ENCODE results near the gene OGFRL1.
"Not testable (repeated sequence)": the region's sequence is repeated elsewhere in the genome, so short reads cannot be mapped to it uniquely, and the experiment has no call there.

The OGFRL1 gene

GRCh38 chr6:71259888-71260604, 28.6 kb upstream of the OGFRL1 start:
- POLR2A ChIA-PET, result no interaction called here
- no peak for TF ChIP-seq ZNF384 (IDR thresholded peaks at IDR 0.05)
- no peak for TF ChIP-seq FOXM1 (IDR thresholded peaks at IDR 0.05; ENCODE audit: borderline replicate concordance)
- TF ChIP-seq FOXK2 (IDR thresholded peaks at IDR 0.05), result no peak
- TF ChIP-seq PKNOX1 (IDR thresholded peaks at IDR 0.05), result no peak
- TF ChIP-seq ELF4 (IDR thresholded peaks at IDR 0.05), result no peak
- no peak for TF ChIP-seq TARDBP (IDR thresholded peaks at IDR 0.05)
- no peak for TF ChIP-seq FOXA1 (IDR thresholded peaks at IDR 0.05)
- TF ChIP-seq ARNT (IDR thresholded peaks at IDR 0.05), result no peak
- no peak for TF ChIP-seq SP1 (IDR thresholded peaks at IDR 0.05)
- TF ChIP-seq LEF1 (IDR thresholded peaks at IDR 0.05; ENCODE audit: borderline replicate concordance), result no peak
- TF ChIP-seq NFRKB (IDR thresholded peaks at IDR 0.05), result no peak
- no peak for TF ChIP-seq HDGF (IDR thresholded peaks at IDR 0.05; ENCODE audit: borderline replicate concordance)
- TF ChIP-seq CTBP1 (IDR thresholded peaks at IDR 0.05; ENCODE audit: borderline replicate concordance), result no peak
- TF ChIP-seq BHLHE40 (IDR thresholded peaks at IDR 0.05; ENCODE audit: borderline replicate concordance), result no peak
- TF ChIP-seq SUZ12 (IDR thresholded peaks at IDR 0.05), result no peak
- TF ChIP-seq L3MBTL2 (conservative IDR thresholded peaks at IDR 0.05), result no peak
- no peak for DNase-seq (ENCODE audit: extremely low spot score)
- CTCF ChIA-PET, result no interaction called here

DNA sequence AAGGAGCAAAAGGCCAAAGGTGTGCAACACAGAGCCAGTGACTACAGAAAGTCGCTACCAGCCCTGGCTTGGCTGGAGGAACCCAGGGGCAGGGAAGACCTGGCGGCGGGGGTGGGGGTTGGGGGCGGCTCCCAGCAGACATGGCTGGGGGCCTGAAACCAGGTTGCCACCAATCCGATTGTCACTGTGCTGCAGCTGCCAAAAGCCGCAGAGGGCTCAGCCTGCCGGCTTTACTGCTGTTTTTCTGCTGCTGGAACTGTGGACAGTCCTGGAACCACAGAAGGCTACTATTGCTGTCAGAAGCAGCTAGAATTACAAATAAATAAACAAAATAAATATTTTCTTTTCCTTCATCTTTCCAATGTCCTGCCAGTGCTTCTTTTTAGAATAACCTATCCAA, 25.7 kb upstream of the OGFRL1 start:
- ChIA-PET CTCF (no interaction called here), POLR2A (no interaction called here)
- DNase-seq (ENCODE audit: extremely low spot score), result no peak
- TF ChIP-seq FOXA1 (IDR thresholded peaks at IDR 0.05), result no peak
- TF ChIP-seq BHLHE40 (IDR thresholded peaks at IDR 0.05; ENCODE audit: borderline replicate concordance), result no peak
- no peak for TF ChIP-seq ZNF384 (IDR thresholded peaks at IDR 0.05)
- TF ChIP-seq L3MBTL2 (conservative IDR thresholded peaks at IDR 0.05), result no peak
- no peak for TF ChIP-seq LEF1 (IDR thresholded peaks at IDR 0.05; ENCODE audit: borderline replicate concordance)
- no peak for TF ChIP-seq ARNT (IDR thresholded peaks at IDR 0.05)
- no peak for TF ChIP-seq FOXK2 (IDR thresholded peaks at IDR 0.05)

GRCh38 chr6:71266392-71266791, 22.2 kb upstream of the OGFRL1 start:
- POLR2A ChIA-PET; CTCF ChIA-PET; DNase-seq (ENCODE audit: extremely low spot score): not testable (repeated sequence)

DNA sequence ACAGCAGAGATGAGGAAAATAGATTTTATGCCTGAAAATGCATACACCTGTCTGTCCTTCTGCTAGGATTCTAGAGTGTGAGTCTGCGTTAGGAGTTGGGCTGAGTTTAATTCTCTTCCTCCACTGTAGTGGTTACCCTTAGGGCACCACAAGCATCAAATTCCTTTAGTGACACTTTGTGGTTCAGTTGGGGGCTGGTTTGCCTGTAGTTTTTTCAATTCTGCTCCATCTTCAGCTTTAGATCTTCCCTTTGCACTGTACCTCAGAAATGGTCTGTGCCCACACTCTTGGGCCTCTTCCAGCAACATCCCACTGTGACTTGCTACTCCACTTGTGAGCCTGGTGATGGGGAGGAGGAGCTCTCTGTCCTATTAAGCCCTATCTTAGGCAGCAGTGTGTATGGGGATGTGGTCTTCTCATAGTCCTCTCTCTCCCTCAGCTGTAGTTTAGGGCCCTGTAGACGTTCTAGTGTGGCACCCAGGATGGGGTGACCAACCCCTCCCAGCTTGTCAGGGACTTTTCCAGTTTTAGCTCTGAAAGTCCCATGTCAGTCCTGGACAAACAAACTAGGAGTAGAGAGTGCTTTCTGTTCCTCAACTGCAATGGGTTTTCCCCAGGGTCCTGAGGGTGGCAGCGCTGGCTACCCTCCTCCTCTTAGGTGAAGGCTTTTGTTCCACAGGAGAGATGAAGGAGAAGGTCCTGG, 19.7 kb upstream of the OGFRL1 start:
- ChIA-PET POLR2A (interaction anchor here (1.4 kb wide), 1 partner anchor 19 kb away, joined by 4 read pairs; the partner anchor contains the start of gene OGFRL1), CTCF (no interaction called here)
- no peak for TF ChIP-seq ELF4 (IDR thresholded peaks at IDR 0.05)
- TF ChIP-seq L3MBTL2 (conservative IDR thresholded peaks at IDR 0.05), result no peak
- no peak for TF ChIP-seq CTBP1 (IDR thresholded peaks at IDR 0.05; ENCODE audit: borderline replicate concordance)
- TF ChIP-seq ZNF384 (IDR thresholded peaks at IDR 0.05), result no peak
- DNase-seq (ENCODE audit: extremely low spot score), result no peak

DNA sequence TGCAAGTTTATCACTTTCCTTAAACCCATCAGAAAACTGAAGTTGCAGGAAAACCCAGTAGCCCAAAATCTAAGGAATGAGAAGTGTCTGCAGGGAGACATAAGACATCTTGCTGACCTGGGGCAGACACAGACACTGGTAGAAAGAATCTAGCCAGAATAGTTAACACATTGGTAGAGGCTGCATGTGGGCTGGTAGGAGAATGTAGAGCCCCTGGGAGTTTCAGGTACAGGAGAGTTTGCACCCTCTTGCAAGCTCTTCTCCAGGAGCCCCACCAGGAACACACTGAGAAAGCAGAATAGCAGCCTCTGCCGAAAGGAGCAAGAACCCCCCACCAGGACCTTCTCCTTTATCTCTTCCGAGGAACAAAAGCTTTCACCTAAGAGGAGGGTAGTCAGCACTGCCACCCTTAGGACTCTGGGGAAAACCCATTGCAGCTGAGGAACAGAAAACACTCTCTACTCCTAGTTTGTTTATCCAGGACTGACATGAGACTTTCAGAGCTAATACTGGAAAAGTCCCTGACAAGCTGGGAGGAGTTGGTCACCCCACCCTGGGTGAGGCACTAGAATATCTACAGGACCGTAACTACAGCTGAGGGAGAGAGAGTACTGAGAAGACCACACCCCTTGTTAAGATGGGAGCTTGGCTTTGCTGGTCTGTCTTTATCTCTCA, 10.5 kb upstream of the OGFRL1 start:
- TF ChIP-seq SUZ12 (IDR thresholded peaks at IDR 0.05) (no peak), ZNF384 (IDR thresholded peaks at IDR 0.05) (no peak), PKNOX1 (IDR thresholded peaks at IDR 0.05) (no peak), FOXK2 (IDR thresholded peaks at IDR 0.05) (no peak), LEF1 (IDR thresholded peaks at IDR 0.05; ENCODE audit: borderline replicate concordance) (no peak), SP1 (IDR thresholded peaks at IDR 0.05) (no peak), HDGF (IDR thresholded peaks at IDR 0.05; ENCODE audit: borderline replicate concordance) (no peak), TARDBP (IDR thresholded peaks at IDR 0.05) (no peak), CTBP1 (IDR thresholded peaks at IDR 0.05; ENCODE audit: borderline replicate concordance) (no peak), FOXA1 (IDR thresholded peaks at IDR 0.05) (no peak), ARNT (IDR thresholded peaks at IDR 0.05) (no peak), ELF4 (IDR thresholded peaks at IDR 0.05) (no peak), NFRKB (IDR thresholded peaks at IDR 0.05) (no peak)
- POLR2A ChIA-PET, result no interaction called here
- CTCF ChIA-PET, result no interaction called here
- DNase-seq (ENCODE audit: extremely low spot score), result no peak

GRCh38 chr6:71279321-71279720, 9.3 kb upstream of the OGFRL1 start:
- ChIA-PET POLR2A (interaction anchor here (1.3 kb wide), 1 partner anchor 9 kb away, joined by 4 read pairs; the partner anchor contains the start of gene OGFRL1), CTCF (no interaction called here)
- no peak for DNase-seq (ENCODE audit: extremely low spot score)
- TF ChIP-seq L3MBTL2 (conservative IDR thresholded peaks at IDR 0.05) (no peak), TARDBP (IDR thresholded peaks at IDR 0.05) (no peak), SP1 (IDR thresholded peaks at IDR 0.05) (no peak), LEF1 (IDR thresholded peaks at IDR 0.05; ENCODE audit: borderline replicate concordance) (no peak), ZNF384 (IDR thresholded peaks at IDR 0.05) (no peak), FOXM1 (IDR thresholded peaks at IDR 0.05; ENCODE audit: borderline replicate concordance) (no peak), BHLHE40 (IDR thresholded peaks at IDR 0.05; ENCODE audit: borderline replicate concordance) (no peak), FOXA1 (IDR thresholded peaks at IDR 0.05) (no peak), FOXK2 (IDR thresholded peaks at IDR 0.05) (no peak), HDGF (IDR thresholded peaks at IDR 0.05; ENCODE audit: borderline replicate concordance) (no peak), PKNOX1 (IDR thresholded peaks at IDR 0.05) (no peak), ELF4 (IDR thresholded peaks at IDR 0.05) (no peak), NFRKB (IDR thresholded peaks at IDR 0.05) (no peak), CTBP1 (IDR thresholded peaks at IDR 0.05; ENCODE audit: borderline replicate concordance) (no peak), SUZ12 (IDR thresholded peaks at IDR 0.05) (no peak), ARNT (IDR thresholded peaks at IDR 0.05) (no peak)
